Activated naive CD4-positive, alpha-beta T cell treated with anti-CD3 and anti-CD28 coated beads, Interleukin-2, amount 50 U/mL, for 16 hours (primary cell): ENCODE data around the gene RPL14.

Experiments used
- DNase-seq: peaks from one replicate; pipeline ENCODE4 v3.0.0-alpha.2; 2020

RPL14 gene

GRCh38 chr3:40464339-40465110 is 7.4 kb downstream of the RPL14 start:
- DNase-seq = no peak

- no peak for DNase-seq
Observed at GRCh38 chr3:40465111-40465407, 7.9 kb downstream of the RPL14 start.

- no peak for DNase-seq
Observed at GRCh38 chr3:40465456-40465855, 8.3 kb downstream of the RPL14 start.

GRCh38 chr3:40468018-40468417 is 10.9 kb downstream of the RPL14 start:
- no peak for DNase-seq

- no peak for DNase-seq
Observed at GRCh38 chr3:40470701-40471100, 13.6 kb downstream of the RPL14 start.

- DNase-seq = peak; percentile 47
Observed at GRCh38 chr3:40476478-40477470, 19.6 kb downstream of the RPL14 start, which contains the start of gene ZNF619. Gene ZNF619 (plus strand): TSS chr3:40477122. CDS start chr3:40477980, 858 bp downstream.

- no peak for DNase-seq
Observed at GRCh38 chr3:40477666-40478065, 20.5 kb downstream of the RPL14 start.

- no peak for DNase-seq
Observed at GRCh38 chr3:40487172-40487571, 30.0 kb downstream of the RPL14 start.

GRCh38 chr3:40490916-40491315 is 33.8 kb downstream of the RPL14 start:
- DNase-seq = no peak

GRCh38 chr3:40494698-40495097 is 37.6 kb downstream of the RPL14 start:
- DNase-seq = no peak

GRCh38 chr3:40497288-40497687 is 40.1 kb downstream of the RPL14 start:
- no peak for DNase-seq

GRCh38 chr3:40499952-40500351 is 42.8 kb downstream of the RPL14 start:
- no peak for DNase-seq

- DNase-seq = no peak
Observed at GRCh38 chr3:40502034-40502433, 44.9 kb downstream of the RPL14 start.

GRCh38 chr3:40504636-40505430 is 47.7 kb downstream of the RPL14 start:
- DNase-seq = no peak

- peak; percentile 50 for DNase-seq
Observed at GRCh38 chr3:40505599-40506462, 48.7 kb downstream of the RPL14 start, which contains the start of gene ZNF620. Gene ZNF620 (plus strand): TSS chr3:40506039. CDS start chr3:40506353, 314 bp downstream.

GRCh38 chr3:40511031-40511718 is 54.0 kb downstream of the RPL14 start:
- no peak for DNase-seq

- no peak for DNase-seq
Observed at GRCh38 chr3:40516201-40516600, 59.1 kb downstream of the RPL14 start.

GRCh38 chr3:40518067-40518466 is 60.9 kb downstream of the RPL14 start:
- no peak for DNase-seq
